GM13977 (cell line): ENCODE measurements around the gene MYCBP2.

ENCODE experiments used
- DNase-seq: peaks from one replicate; pipeline ENCODE4 v3.0.0; 2012; ENCODE audit warnings: low spot score
- CTCF ChIP-seq: IDR thresholded peaks from 2 replicates; pipeline ENCODE4 v1.5.1; 2012; ENCODE audit warnings: mild to moderate bottlenecking, control low read depth; ENCODE audit not compliant: insufficient read depth; ENCODE audit errors: extremely low read depth, missing control alignments
- in situ Hi-C: fragments of 300-500 bp; cut with MboI; formaldehyde crosslinking; loops from one replicate; pipeline ENCODE4 v1.12.0; 2022; ENCODE audit warnings: low sequenced_read_pairs, low pct_unique_long_range_greater_than_20kb, mixed read lengths, inconsistent platforms; ENCODE audit not compliant: unreplicated experiment

Gene MYCBP2, protein sequence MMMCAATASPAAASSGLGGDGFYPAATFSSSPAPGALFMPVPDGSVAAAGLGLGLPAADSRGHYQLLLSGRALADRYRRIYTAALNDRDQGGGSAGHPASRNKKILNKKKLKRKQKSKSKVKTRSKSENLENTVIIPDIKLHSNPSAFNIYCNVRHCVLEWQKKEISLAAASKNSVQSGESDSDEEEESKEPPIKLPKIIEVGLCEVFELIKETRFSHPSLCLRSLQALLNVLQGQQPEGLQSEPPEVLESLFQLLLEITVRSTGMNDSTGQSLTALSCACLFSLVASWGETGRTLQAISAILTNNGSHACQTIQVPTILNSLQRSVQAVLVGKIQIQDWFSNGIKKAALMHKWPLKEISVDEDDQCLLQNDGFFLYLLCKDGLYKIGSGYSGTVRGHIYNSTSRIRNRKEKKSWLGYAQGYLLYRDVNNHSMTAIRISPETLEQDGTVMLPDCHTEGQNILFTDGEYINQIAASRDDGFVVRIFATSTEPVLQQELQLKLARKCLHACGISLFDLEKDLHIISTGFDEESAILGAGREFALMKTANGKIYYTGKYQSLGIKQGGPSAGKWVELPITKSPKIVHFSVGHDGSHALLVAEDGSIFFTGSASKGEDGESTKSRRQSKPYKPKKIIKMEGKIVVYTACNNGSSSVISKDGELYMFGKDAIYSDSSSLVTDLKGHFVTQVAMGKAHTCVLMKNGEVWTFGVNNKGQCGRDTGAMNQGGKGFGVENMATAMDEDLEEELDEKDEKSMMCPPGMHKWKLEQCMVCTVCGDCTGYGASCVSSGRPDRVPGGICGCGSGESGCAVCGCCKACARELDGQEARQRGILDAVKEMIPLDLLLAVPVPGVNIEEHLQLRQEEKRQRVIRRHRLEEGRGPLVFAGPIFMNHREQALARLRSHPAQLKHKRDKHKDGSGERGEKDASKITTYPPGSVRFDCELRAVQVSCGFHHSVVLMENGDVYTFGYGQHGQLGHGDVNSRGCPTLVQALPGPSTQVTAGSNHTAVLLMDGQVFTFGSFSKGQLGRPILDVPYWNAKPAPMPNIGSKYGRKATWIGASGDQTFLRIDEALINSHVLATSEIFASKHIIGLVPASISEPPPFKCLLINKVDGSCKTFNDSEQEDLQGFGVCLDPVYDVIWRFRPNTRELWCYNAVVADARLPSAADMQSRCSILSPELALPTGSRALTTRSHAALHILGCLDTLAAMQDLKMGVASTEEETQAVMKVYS (N-terminal part only)

DNA sequence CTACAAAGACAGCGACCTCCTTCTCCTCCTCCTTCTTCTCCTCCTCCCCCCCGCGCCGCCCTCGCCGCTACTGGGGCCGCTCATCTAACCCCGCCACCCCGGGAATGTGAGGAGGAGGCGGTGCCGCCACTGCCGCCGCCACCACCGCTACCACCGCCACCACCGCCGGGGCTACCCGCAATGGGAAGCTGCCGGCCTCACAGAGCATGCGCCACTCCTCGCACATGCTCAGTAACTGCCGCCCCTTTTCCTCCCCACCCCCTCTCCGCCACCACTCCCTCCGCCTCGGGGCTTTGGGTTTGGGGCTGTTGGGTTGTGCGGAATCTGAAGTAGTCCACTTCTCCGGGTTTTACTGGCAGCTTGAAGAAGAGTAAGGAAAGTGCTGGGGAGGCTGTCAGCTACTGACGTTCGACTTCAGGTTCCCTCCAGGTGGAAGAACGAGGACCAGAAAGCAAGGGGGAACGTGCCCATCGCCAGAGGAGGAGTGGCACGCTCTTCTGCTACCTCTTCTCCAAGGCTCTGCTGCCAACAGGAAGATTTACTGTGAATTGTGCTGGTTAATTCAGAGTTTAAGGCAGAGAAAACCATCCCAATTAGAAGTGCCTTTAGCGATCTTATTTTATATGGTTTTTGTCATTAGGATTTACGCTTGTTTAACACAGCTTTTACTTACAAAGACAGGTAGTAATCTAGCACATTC lies at the start of gene MYCBP2:
Gene MYCBP2, minus strand, starts transcription at position 190 of the 700 bp plus-strand sequence. CDS start 319 bp downstream, outside the sequence.
- in situ Hi-C loops: no loop called here
- DNase-seq: peak; percentile 95
- no peak for TF ChIP-seq CTCF

DNA sequence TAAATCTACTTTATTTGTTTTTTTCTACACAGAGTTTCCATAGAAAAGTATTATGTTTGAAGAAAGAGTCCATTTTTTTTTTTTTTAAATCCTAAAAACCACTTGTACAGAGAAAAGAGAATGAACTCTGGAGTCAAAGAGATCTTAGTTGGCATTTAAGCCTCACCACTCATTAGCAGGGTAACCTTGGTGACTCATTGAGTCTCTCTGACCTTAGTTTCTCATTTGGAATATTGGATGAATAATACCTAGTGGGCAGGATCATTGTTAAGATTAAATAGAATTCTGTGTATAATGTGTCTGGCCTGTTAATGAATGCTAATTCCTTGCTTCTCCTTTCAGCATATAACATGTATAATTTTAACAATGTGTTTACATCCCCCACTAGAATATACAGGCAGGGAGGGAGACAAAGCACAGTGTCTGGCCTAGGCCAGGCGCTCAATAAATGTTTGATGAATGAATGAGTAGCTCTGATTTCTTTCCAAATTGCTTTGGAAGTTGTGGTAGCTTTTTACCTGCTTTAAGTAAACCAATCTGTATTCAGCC lies 48.7 kb upstream of the MYCBP2 start:
- no peak for TF ChIP-seq CTCF

DNA sequence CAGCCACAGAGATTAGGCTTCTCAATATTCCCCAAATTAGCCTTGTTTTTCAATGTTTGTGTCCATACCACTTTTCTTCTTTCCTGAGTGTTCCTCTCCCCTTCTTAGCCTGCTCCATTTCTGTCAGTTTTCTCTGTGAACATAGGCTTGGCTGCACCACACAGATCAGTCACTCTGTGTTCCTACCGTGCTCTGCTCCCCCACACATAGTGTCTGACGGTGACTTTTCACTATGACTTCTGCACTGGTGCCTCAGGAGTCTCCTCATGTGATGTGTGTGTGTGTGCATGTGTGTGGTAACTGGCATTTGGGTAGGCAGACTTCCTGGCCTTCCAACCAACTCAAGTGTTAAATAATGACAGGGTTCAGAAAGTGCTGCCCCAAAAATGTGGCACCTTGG lies 47.9 kb upstream of the MYCBP2 start:
- in situ Hi-C loops: no loop called here
- DNase-seq: no peak
- TF ChIP-seq CTCF: no peak

More for the DNA sequence above, 48.7 kb upstream of the MYCBP2 start:
- in situ Hi-C loops: no loop called here
- no peak for DNase-seq

DNA sequence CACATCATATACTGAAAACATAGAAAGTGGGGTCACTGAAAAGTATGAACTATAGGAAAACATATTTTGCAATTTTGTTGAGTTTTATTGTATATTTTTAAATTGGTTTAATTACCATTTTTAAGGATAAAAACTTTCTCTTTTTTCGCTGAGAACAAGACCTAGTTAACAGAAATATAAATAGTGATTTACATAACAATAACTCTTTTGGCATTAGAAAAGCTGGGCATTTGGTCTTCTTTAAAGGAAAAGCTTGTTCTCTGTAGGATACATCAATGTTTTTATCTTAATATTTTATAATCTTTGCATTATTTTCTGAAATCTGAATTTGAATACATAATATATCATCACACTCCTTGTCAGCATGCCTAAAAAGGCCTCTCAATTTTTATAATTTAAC lies 47.4 kb upstream of the MYCBP2 start:
- TF ChIP-seq CTCF: no peak
- in situ Hi-C loops: no loop called here
- DNase-seq: no peak

DNA sequence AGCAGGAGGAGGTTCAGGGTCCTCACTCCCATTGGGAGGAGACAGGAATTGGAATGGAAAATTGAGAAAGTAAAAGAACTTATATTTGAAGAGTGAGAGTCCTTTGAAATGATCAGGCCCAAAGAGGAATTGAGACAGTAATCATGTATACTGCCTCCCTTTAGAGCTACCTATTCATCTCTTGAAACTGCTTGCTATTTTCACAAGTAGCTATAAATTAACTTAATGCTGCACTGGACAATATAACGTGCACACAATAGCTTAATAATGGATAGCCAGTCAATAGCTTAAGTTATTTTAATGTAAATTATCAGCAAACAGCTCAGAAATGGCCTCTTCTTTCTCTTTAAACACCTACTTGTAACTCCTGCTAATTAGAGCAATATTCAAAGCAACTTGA lies 46.6 kb upstream of the MYCBP2 start:
- no peak for TF ChIP-seq CTCF
- no peak for DNase-seq
- in situ Hi-C loops: no loop called here
